ENCODE results near the gene SPATA21. TPM values are rescaled to one million over a fixed set of nuclear protein-coding genes. Genes with fewer than 3 reads are reported as not detected.

Gene SPATA21
- total and polyA plus RNA-seq, 2 experiments from 2014 or later, result not detected

- WGBS, 2 experiments (ENCODE audit: low coverage in 1 of 2, low lambda C conversion rate in 2 of 2, missing lambda C conversion rate in 2 of 2), result 82 to 83% methylated on average over 3 of the region's 3 CpGs
- DNase-seq, result no peak
- Histone ChIP-seq H4K20me1 (ENCODE audit: insufficient read depth) (no peaks in the 10 kb centered on the region), H3F3A (ENCODE audit: insufficient read depth) (peaks cover 38% of the 10 kb centered on the region), H3K9ac (no peak overlapping the region), H3K4me3 (no peak overlapping the region), H3K27me3 (replicated peaks; ENCODE audit: insufficient read depth) (no peaks in the 10 kb centered on the region), H3K4me2 (ENCODE audit: unreplicated experiment) (no peak overlapping the region), H3K36me3 (ENCODE audit: low read depth) (no peaks in the 10 kb centered on the region), H3K27ac (peak overlapping the region; percentile 3; the same call in 1 of the 2 replicates), H3K9me3 (ENCODE audit: low read depth) (no peaks in the 10 kb centered on the region), H3K9me2 (ENCODE audit: insufficient read depth) (no peaks in the 10 kb centered on the region), H3K4me1 (ENCODE audit: insufficient read depth) (peaks cover 37% of the 10 kb centered on the region), H2AFZ (no peak overlapping the region), H3K79me2 (ENCODE audit: insufficient read depth) (peaks cover 100% of the 10 kb centered on the region)
- TF ChIP-seq EZH2phosphoT487 (IDR thresholded peaks at IDR 0.05; ENCODE audit: insufficient read depth, low read depth) (no peak), EZH2 (IDR thresholded peaks at IDR 0.05; ENCODE audit: insufficient read depth, poor library complexity, severe bottlenecking) (no peak)
- in situ Hi-C loops (cut with MboI), result loop anchor here (25.0 kb wide), 1 partner anchor 287 kb away; no protein-coding TSS in a partner anchor
These were observed 63.0 kb downstream of the SPATA21 start for GRCh38 chr1:16374266-16374665.

- 80 to 87% methylated on average over 3 of the region's 3 CpGs for WGBS, 2 experiments (ENCODE audit: low coverage in 1 of 2, low lambda C conversion rate in 2 of 2, missing lambda C conversion rate in 2 of 2)
- peak overlapping the region; percentile 53 for H3K27ac ChIP-seq
- in situ Hi-C loops (cut with MboI), result loop anchor here (25.0 kb wide), 1 partner anchor 285 kb away; no protein-coding TSS in a partner anchor
These were observed 64.5 kb downstream of the SPATA21 start for GRCh38 chr1:16372535-16373285.

DNA sequence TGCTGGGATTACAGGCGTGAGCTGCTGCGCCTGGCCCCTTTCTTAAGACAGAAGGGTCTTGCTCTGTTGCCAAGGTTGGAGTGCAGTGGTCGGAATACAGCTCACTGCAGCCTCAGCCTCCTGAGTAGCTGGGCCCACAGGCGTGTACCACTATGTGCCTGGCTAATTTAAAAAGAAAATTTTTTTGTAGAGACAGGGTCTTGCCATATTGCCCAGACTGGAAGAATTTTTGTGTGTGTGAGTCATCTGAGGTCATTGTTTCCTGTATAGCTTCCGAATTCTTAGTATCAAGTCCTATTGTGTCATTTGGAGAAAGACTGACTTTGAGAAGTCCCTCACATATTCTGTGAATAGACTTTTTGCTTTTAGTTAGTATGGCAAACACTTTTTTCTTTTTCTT, 65.5 kb downstream of the SPATA21 start:
- Histone ChIP-seq H4K20me1 (ENCODE audit: insufficient read depth) (no peaks in the 10 kb centered on the region; the same call in 1 of the 2 replicates), H3K36me3 (ENCODE audit: low read depth) (no peaks in the 10 kb centered on the region), H3K4me2 (ENCODE audit: unreplicated experiment) (peak overlapping the region; percentile 56), H3K4me1 (ENCODE audit: insufficient read depth) (peaks cover 46% of the 10 kb centered on the region), H2AFZ (no peak overlapping the region), H3K9me3 (ENCODE audit: low read depth) (no peaks in the 10 kb centered on the region), H3K9me2 (ENCODE audit: insufficient read depth) (no peaks in the 10 kb centered on the region), H3F3A (ENCODE audit: insufficient read depth) (peaks cover 50% of the 10 kb centered on the region), H3K27me3 (replicated peaks; ENCODE audit: insufficient read depth) (no peaks in the 10 kb centered on the region), H3K79me2 (ENCODE audit: insufficient read depth) (peaks cover 92% of the 10 kb centered on the region), H3K4me3 (0 out of 2 replicates have a peak overlapping the region, but pooled peaks have one; percentile 11), H3K9ac (no peak overlapping the region), H3K27ac (peak overlapping the region; percentile 53)
- peak; percentile 69 for DNase-seq
- in situ Hi-C loops (cut with MboI), result loop anchor here (25.0 kb wide), 1 partner anchor 284 kb away; no protein-coding TSS in a partner anchor
- no peak for TF ChIP-seq EZH2 (IDR thresholded peaks at IDR 0.05; ENCODE audit: insufficient read depth, poor library complexity, severe bottlenecking)
- TF ChIP-seq EZH2phosphoT487 (IDR thresholded peaks at IDR 0.05; ENCODE audit: insufficient read depth, low read depth), result no peak
- 72 to 75% methylated on average over 5 of the region's 5 CpGs for WGBS, 2 experiments (ENCODE audit: low coverage in 1 of 2, low lambda C conversion rate in 2 of 2, missing lambda C conversion rate in 2 of 2)

More at GRCh38 chr1:16372535-16373285, 64.5 kb downstream of the SPATA21 start:
- no peaks in the 10 kb centered on the region; the same call in 1 of the 2 replicates for H4K20me1 ChIP-seq (ENCODE audit: insufficient read depth)
- H3K36me3 ChIP-seq (ENCODE audit: low read depth), result no peaks in the 10 kb centered on the region
- no peaks in the 10 kb centered on the region for H3K27me3 ChIP-seq (replicated peaks; ENCODE audit: insufficient read depth)
- H2AFZ ChIP-seq, result no peak overlapping the region
- no peaks in the 10 kb centered on the region for H3K9me3 ChIP-seq (ENCODE audit: low read depth)
- peaks cover 52% of the 10 kb centered on the region for H3F3A ChIP-seq (ENCODE audit: insufficient read depth)
- peak; percentile 51 for DNase-seq
- TF ChIP-seq EZH2phosphoT487 (IDR thresholded peaks at IDR 0.05; ENCODE audit: insufficient read depth, low read depth) (no peak), EZH2 (IDR thresholded peaks at IDR 0.05; ENCODE audit: insufficient read depth, poor library complexity, severe bottlenecking) (no peak)
- no peak overlapping the region for H3K4me2 ChIP-seq (ENCODE audit: unreplicated experiment)
- no peak overlapping the region for H3K4me3 ChIP-seq
- H3K9me2 ChIP-seq (ENCODE audit: insufficient read depth), result no peaks in the 10 kb centered on the region
- peaks cover 100% of the 10 kb centered on the region for H3K79me2 ChIP-seq (ENCODE audit: insufficient read depth)
- peaks cover 46% of the 10 kb centered on the region for H3K4me1 ChIP-seq (ENCODE audit: insufficient read depth)
- H3K9ac ChIP-seq, result no peak overlapping the region

DNA sequence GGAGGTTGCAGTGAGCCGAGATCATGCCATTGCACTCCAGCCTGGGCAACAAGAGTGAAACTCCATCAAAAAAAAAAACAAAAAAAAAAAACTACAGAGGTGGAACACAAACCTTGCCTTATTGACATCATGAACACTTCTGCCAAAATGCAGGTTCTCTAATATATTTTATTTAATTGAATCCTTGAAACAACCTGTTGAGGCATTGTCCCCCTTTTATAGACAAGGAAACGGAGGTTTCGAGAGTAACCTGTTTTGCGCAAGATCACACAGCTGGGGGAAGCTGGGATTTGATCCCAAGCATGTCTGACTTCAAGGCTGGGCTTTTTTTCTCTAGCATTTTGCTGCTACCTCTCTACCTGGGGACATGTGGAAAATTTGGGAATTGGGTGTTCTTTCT, 67.4 kb downstream of the SPATA21 start:
- H3K9me2 ChIP-seq (ENCODE audit: insufficient read depth), result no peaks in the 10 kb centered on the region
- no peak overlapping the region for H2AFZ ChIP-seq
- H3K9ac ChIP-seq, result no peak overlapping the region
- H3K4me1 ChIP-seq (ENCODE audit: insufficient read depth), result peaks cover 32% of the 10 kb centered on the region
- H3K4me2 ChIP-seq (ENCODE audit: unreplicated experiment), result no peak overlapping the region
- in situ Hi-C loops (cut with MboI), result loop anchor here (25.0 kb wide), 1 partner anchor 283 kb away; no protein-coding TSS in a partner anchor
- no peaks in the 10 kb centered on the region for H3K36me3 ChIP-seq (ENCODE audit: low read depth)
- TF ChIP-seq EZH2phosphoT487 (IDR thresholded peaks at IDR 0.05; ENCODE audit: insufficient read depth, low read depth), result no peak
- no peak for TF ChIP-seq EZH2 (IDR thresholded peaks at IDR 0.05; ENCODE audit: insufficient read depth, poor library complexity, severe bottlenecking)
- H3K79me2 ChIP-seq (ENCODE audit: insufficient read depth), result peaks cover 73% of the 10 kb centered on the region
- peaks cover 40% of the 10 kb centered on the region for H3F3A ChIP-seq (ENCODE audit: insufficient read depth)
- H3K9me3 ChIP-seq (ENCODE audit: low read depth), result no peaks in the 10 kb centered on the region
- no peak overlapping the region for H3K4me3 ChIP-seq
- no peak overlapping the region for H3K27ac ChIP-seq
- H3K27me3 ChIP-seq (replicated peaks; ENCODE audit: insufficient read depth), result no peaks in the 10 kb centered on the region
- DNase-seq, result no peak
- H4K20me1 ChIP-seq (ENCODE audit: insufficient read depth), result no peaks in the 10 kb centered on the region; the same call in 1 of the 2 replicates
- WGBS, 2 experiments (ENCODE audit: low coverage in 1 of 2, low lambda C conversion rate in 2 of 2, missing lambda C conversion rate in 2 of 2), result 95 to 98% methylated on average over 4 of the region's 4 CpGs
